GM13977 (cell line): ENCODE data around the gene TCEA3.
A peak's percentile ranks its signal among the peaks of the same experiment; 100 is the strongest.

ENCODE experiments used
- DNase-seq: peaks from one replicate; pipeline ENCODE4 v3.0.0; 2012; ENCODE audit warnings: low spot score
- in situ Hi-C: fragments of 300-500 bp; cut with MboI; formaldehyde crosslinking; loops from one replicate; pipeline ENCODE4 v1.12.0; 2022; ENCODE audit warnings: low sequenced_read_pairs, low pct_unique_long_range_greater_than_20kb, mixed read lengths, inconsistent platforms; ENCODE audit not compliant: unreplicated experiment
- TF ChIP-seq, protein P1 (sequence below): IDR thresholded peaks from 2 replicates; pipeline ENCODE4 v1.5.1; 2012; ENCODE audit warnings: mild to moderate bottlenecking, control low read depth; ENCODE audit not compliant: insufficient read depth; ENCODE audit errors: extremely low read depth, missing control alignments

TCEA3 gene

GRCh38 chr1:23417570-23417969 is 7.0 kb downstream of the TCEA3 start:
- no peak for DNase-seq
- TF ChIP-seq, protein P1, sequence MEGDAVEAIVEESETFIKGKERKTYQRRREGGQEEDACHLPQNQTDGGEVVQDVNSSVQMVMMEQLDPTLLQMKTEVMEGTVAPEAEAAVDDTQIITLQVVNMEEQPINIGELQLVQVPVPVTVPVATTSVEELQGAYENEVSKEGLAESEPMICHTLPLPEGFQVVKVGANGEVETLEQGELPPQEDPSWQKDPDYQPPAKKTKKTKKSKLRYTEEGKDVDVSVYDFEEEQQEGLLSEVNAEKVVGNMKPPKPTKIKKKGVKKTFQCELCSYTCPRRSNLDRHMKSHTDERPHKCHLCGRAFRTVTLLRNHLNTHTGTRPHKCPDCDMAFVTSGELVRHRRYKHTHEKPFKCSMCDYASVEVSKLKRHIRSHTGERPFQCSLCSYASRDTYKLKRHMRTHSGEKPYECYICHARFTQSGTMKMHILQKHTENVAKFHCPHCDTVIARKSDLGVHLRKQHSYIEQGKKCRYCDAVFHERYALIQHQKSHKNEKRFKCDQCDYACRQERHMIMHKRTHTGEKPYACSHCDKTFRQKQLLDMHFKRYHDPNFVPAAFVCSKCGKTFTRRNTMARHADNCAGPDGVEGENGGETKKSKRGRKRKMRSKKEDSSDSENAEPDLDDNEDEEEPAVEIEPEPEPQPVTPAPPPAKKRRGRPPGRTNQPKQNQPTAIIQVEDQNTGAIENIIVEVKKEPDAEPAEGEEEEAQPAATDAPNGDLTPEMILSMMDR: no peak
- in situ Hi-C loops: no loop called here

GRCh38 chr1:23416964-23417363 is 7.6 kb downstream of the TCEA3 start:
- DNase-seq: no peak
- in situ Hi-C loops: no loop called here
- TF ChIP-seq, protein P1: no peak

GRCh38 chr1:23408797-23409290 is 15.7 kb downstream of the TCEA3 start:
- no peak for DNase-seq
- TF ChIP-seq, protein P1: no peak
- in situ Hi-C loops: no loop called here

DNA sequence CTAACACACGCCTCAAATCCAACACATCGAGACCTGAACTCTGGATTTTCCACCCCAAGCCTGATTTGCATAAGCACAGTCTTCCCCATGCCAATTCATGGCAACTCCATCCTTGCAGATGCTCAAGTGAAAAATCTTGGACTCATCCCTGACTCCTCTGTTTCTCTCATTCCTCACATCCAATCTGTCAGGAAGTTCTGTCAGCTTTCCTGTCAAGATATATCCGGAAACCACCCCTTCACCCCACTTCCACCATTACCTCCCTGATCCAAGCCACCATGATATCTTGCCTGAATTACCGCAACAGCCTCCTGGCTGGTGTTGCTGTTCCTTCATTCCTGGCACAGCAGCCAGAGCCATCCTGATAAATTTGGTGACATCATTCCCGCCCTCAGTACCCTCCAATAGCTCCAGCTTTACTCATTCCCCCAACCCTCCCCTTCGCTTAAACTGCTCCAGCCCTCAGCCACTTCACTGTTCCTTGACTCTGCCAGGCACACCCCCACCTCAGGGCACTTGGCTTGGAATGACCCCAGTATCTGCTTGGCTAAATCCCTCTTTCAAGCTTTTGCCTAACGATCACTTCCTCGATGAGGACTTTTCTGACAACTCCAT is 17.4 kb downstream of the TCEA3 start:
- TF ChIP-seq, protein P1: no peak
- in situ Hi-C loops: no loop called here
- no peak for DNase-seq

DNA sequence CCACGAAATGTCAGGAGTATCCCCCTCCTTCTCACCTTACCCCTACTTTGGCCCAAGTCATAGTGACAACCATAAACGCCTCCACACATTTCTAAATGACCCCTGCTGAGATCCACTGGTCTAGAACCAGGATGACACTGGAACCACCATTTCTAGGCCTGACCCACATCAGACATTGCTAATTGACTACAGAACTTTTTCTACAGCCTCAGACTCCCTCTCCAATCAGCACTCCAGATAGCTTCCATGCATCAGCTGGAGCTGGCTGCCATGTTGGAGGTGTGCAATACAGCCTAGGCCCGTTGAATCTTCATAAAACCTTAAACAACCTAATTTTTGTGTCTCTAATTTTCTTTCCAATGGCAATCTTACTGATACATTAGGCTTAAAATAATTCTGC is 18.6 kb downstream of the TCEA3 start:
- TF ChIP-seq, protein P1: no peak
- in situ Hi-C loops: no loop called here

DNA sequence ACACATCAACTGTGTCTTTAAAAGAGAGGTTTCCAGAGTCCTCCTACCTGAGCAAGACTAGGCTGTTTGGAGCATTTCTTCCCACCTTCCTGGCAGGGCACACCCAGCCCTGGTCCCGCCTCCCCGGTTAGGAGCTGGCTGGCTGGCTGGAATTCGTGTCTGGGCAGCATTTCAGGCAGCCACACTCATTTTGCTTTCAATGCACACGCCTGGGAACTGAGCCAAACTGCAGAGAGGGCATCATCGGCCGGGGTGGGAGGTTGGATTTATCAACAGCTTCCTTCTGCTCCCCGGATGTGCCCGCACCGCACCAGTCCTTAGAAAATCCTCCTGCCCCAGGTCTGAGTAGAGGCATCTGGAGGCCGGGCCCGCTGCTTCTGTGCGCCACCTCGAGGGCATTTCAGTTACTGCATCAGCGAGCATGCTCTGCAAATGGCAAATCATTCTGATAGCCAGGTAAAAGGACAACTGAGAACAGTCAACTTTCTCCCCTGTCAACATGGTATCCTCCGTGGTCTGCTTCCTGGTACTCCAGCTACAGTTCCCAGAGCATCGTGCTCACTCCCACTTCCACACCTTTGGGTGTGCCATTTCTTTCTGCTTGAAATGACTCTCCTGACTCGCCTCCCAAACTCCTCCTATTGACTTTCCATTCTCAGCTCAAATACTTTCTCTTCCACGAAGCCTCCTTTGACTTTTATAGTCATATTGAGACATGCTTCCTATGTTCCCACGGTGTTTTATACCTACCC is 20.6 kb downstream of the TCEA3 start:
- DNase-seq: peak; percentile 81
- TF ChIP-seq, protein P1: peak; percentile 95
- in situ Hi-C loops: no loop called here

More for the DNA sequence above, 18.6 kb downstream of the TCEA3 start:
- DNase-seq: no peak
